Tibial nerve (tissue), 4 donors: ENCODE results near the gene HNRNPR. TPM values are rescaled to one million over a fixed set of nuclear protein-coding genes. Genes with fewer than 3 reads are reported as not detected.

ENCODE experiments used
- DNase-seq, 2 donors: peaks; one replicate each; pipeline ENCODE4 v3.0.0-alpha.2; 2019; ENCODE audit warnings: low spot score in 2 of 2
- H3K27ac ChIP-seq, 4 donors: fragments of 200-600 bp; sonication (generic) in 3 of 4; one replicate each; pipeline ENCODE4 v1.5.1; 2017 to 2019; ENCODE audit warnings: mild to moderate bottlenecking in 1 of 4
- H3K27me3 ChIP-seq, 2 donors: fragments of 200-600 bp; sonication (generic) in 1 of 2; one replicate each; pipeline versions ENCODE4 v1.5.1 to v1.6.0; 2017 to 2019
- H3K36me3 ChIP-seq, 3 donors: fragments of 200-600 bp; sonication (generic); one replicate each; pipeline ENCODE4 v1.5.1; 2018 to 2019
- H3K4me1 ChIP-seq, 4 donors: fragments of 200-600 bp; sonication (generic) in 3 of 4; one replicate each; pipeline ENCODE4 v1.5.1; 2017 to 2019
- H3K4me3 ChIP-seq, 4 donors: fragments of 200-600 bp; sonication (generic) in 3 of 4; one replicate each; pipeline ENCODE4 v1.5.1; 2017 to 2019; ENCODE audit warnings: mild to moderate bottlenecking in 1 of 4, moderate library complexity in 1 of 4
- H3K9me3 ChIP-seq, 4 donors: fragments of 200-600 bp; sonication (generic) in 3 of 4; one replicate each; pipeline ENCODE4 v1.5.1; 2017 to 2019
- CTCF ChIP-seq, 5 experiments: fragments of 200-600 bp in 3 of 5; fragments of 450-650 bp in 2 of 5; sonication (generic) in 3 of 5; IDR thresholded peaks; one replicate each; pipeline ENCODE4 v1.5.1; 2016 to 2019; ENCODE audit warnings: antibody characterized with exemption in 5 of 5, mild to moderate bottlenecking in 3 of 5, moderate library complexity in 2 of 5
- EP300 ChIP-seq, 2 donors: sonication (generic); formaldehyde crosslinking; IDR thresholded peaks; one replicate each; pipeline ENCODE4 v1.6.1; 2017; ENCODE audit warnings: antibody characterized with exemption in 2 of 2, mild to moderate bottlenecking in 1 of 2
- POLR2A ChIP-seq, 2 donors: fragments of 450-650 bp; IDR thresholded peaks; one replicate each; pipeline ENCODE4 v1.6.1; 2017; ENCODE audit warnings: antibody characterized with exemption in 2 of 2, mild to moderate bottlenecking in 2 of 2, moderate library complexity in 2 of 2
- WGBS, 2 donors: methylation state at CpG; one replicate each; pipeline ENCODE4 v1.1.5; 2018; 5-methylcytosine and 5-hydroxymethylcytosine counted together
- total RNA-seq, 4 donors: library from RNA; depleted of rRNA; stranded (reverse); fragments of >200 nt; gene quantifications; one replicate each; pipeline ENCODE4 v1.1.0, GENCODE V29; 2016

HNRNPR gene
- total RNA-seq, 4 donors from 2014 or later, result 63.6 to 79.8 (median 74.1) TPM

GRCh38 chr1:23296931-23297330, 47.2 kb downstream of the HNRNPR start:
- Histone ChIP-seq H3K4me3 (no peak overlapping the region), H3K9me3 (no peaks in the 10 kb centered on the region), H3K27me3 (no peaks in the 10 kb centered on the region), H3K4me1 (no peaks in the 10 kb centered on the region), H3K36me3 (peaks cover 0 to 69% (median 0%) of the 10 kb centered on the region in 3 donors), H3K27ac (no peak overlapping the region)
- no peak for DNase-seq
- 89 to 97% methylated on average over 2 of the region's 2 CpGs for WGBS, 2 donors
- TF ChIP-seq CTCF (IDR thresholded peaks at IDR 0.05) (no peak), EP300 (IDR thresholded peaks at IDR 0.05) (no peak), POLR2A (IDR thresholded peaks at IDR 0.05) (no peak)

GRCh38 chr1:23291706-23292105, 52.4 kb downstream of the HNRNPR start:
- Histone ChIP-seq H3K36me3 (peaks cover 0 to 25% (median 0%) of the 10 kb centered on the region in 3 donors), H3K4me3 (no peak overlapping the region), H3K27me3 (no peaks in the 10 kb centered on the region), H3K27ac (no peak overlapping the region), H3K4me1 (no peaks in the 10 kb centered on the region), H3K9me3 (no peaks in the 10 kb centered on the region)
- no peak for TF ChIP-seq EP300 (IDR thresholded peaks at IDR 0.05)
- TF ChIP-seq CTCF (IDR thresholded peaks at IDR 0.05), result no peak
- no peak for TF ChIP-seq POLR2A (IDR thresholded peaks at IDR 0.05)
- WGBS, 2 donors, result 75 to 83% methylated on average over 2 of the region's 2 CpGs
- DNase-seq, result no peak

DNA sequence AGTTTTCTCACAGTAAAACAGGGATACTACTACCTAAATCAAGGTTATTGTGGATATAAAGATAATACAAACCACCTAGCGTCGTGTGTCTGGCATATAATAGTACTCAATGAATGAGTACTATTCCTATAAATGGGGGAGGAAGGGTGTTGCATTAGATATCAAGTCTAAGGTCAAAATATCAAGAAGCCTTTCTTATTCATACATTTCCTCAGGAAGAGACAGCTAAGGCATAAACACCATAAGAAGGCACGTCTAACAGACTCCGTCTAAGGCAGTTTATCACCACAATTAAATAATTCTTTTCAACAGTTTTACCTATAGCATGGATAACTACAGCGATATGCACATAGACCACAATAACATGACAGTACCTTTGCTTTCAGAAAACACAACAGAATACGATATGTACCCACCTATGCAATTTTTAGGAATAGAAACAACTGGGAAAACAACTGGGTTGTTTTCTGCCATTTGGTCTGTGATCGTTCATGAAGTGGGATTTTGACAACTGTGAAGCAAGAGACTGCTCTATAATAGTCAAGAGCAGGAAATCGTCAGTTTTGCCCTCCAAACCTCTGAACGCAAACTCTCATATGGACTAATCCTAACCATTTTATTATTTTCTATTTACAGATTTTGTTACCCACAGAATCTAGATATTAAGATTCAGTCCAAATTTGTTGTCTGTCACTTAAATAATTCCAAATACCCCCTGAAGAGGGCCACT, 53.1 kb downstream of the HNRNPR start:
- H3K27ac ChIP-seq, result no peak overlapping the region
- no peaks in the 10 kb centered on the region for H3K9me3 ChIP-seq
- DNase-seq, result no peak
- H3K36me3 ChIP-seq, result peaks cover 0 to 31% (median 0%) of the 10 kb centered on the region in 3 donors
- no peaks in the 10 kb centered on the region for H3K4me1 ChIP-seq
- TF ChIP-seq CTCF (IDR thresholded peaks at IDR 0.05) (no peak), EP300 (IDR thresholded peaks at IDR 0.05) (no peak), POLR2A (IDR thresholded peaks at IDR 0.05) (no peak)
- WGBS, 2 donors, result 87 to 93% methylated on average over 9 of the region's 9 CpGs
- H3K27me3 ChIP-seq, result no peaks in the 10 kb centered on the region
- no peak overlapping the region for H3K4me3 ChIP-seq

GRCh38 chr1:23288671-23289070, 55.4 kb downstream of the HNRNPR start:
- Histone ChIP-seq H3K36me3 (peaks cover 0 to 31% (median 0%) of the 10 kb centered on the region in 3 donors), H3K9me3 (no peaks in the 10 kb centered on the region), H3K4me1 (no peaks in the 10 kb centered on the region), H3K27me3 (no peaks in the 10 kb centered on the region), H3K27ac (no peak overlapping the region), H3K4me3 (no peak overlapping the region)
- TF ChIP-seq EP300 (IDR thresholded peaks at IDR 0.05), result no peak
- TF ChIP-seq CTCF (IDR thresholded peaks at IDR 0.05), result no peak
- TF ChIP-seq POLR2A (IDR thresholded peaks at IDR 0.05), result no peak
- no peak for DNase-seq
- WGBS, 2 donors, result 66 to 74% methylated on average over 3 of the region's 3 CpGs

DNA sequence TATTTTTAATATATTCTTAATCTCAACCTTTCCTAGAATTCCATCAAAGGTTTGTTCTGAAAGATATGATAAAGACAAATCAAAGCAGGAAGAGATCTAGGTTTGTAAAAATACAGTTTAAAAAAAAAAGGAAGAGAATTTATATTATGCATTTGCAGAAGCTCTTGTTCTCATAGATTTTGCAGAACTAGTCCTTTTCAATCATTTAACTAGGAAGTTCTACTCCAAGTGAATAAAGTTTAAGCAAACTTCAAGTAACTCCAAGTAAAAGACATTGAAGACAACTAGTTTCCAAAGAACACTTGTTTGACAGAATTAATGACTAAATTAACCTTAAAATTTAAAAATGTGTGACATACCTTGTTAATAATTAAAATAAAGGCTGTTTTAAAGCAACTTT, 55.9 kb downstream of the HNRNPR start:
- H3K4me3 ChIP-seq, result no peak overlapping the region
- H3K4me1 ChIP-seq, result no peaks in the 10 kb centered on the region
- H3K27ac ChIP-seq, result no peak overlapping the region
- DNase-seq, result no peak
- TF ChIP-seq CTCF (IDR thresholded peaks at IDR 0.05) (no peak), POLR2A (IDR thresholded peaks at IDR 0.05) (no peak), EP300 (IDR thresholded peaks at IDR 0.05) (no peak)
- no peaks in the 10 kb centered on the region for H3K9me3 ChIP-seq
- H3K36me3 ChIP-seq, result peaks cover 0 to 33% (median 0%) of the 10 kb centered on the region in 3 donors
- H3K27me3 ChIP-seq, result no peaks in the 10 kb centered on the region
